ENCODE data around the gene DIPK1B.

DNA sequence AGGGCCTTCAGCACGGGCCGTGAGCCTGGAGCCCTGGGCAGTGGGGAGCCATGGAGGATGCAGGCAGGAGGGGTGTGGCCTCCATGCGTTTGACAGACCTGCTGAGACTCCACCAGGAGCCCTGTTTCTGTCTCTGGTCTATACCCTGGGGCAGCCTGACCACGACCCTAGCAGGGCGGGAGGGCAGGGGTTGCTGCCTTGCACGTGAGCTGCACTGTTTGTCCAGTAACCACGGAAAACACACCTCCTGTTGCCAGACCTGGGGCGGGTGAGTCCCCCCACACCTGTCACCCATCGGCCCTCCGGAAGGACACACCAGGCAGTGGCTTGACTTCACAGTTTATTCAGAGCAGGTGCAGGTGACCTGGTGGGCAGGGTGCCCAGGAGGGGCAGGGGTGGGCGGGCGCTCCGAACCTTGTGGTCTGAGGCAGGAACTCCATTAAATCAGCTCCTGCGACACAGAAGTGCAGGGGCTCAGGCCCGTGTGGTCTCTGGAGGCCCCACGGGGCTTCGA, 41.7 kb downstream of the DIPK1B start:
- TF ChIP-seq, protein P1, sequence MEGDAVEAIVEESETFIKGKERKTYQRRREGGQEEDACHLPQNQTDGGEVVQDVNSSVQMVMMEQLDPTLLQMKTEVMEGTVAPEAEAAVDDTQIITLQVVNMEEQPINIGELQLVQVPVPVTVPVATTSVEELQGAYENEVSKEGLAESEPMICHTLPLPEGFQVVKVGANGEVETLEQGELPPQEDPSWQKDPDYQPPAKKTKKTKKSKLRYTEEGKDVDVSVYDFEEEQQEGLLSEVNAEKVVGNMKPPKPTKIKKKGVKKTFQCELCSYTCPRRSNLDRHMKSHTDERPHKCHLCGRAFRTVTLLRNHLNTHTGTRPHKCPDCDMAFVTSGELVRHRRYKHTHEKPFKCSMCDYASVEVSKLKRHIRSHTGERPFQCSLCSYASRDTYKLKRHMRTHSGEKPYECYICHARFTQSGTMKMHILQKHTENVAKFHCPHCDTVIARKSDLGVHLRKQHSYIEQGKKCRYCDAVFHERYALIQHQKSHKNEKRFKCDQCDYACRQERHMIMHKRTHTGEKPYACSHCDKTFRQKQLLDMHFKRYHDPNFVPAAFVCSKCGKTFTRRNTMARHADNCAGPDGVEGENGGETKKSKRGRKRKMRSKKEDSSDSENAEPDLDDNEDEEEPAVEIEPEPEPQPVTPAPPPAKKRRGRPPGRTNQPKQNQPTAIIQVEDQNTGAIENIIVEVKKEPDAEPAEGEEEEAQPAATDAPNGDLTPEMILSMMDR (IDR thresholded peaks at IDR 0.05 in 8 of 11, conservative IDR thresholded peaks at IDR 0.05 in 3 of 11), result no peak
- TF ChIP-seq POLR2AphosphoS5 (IDR thresholded peaks at IDR 0.05) (peak in 1 of 3 donors; percentile 11), POLR2A (IDR thresholded peaks at IDR 0.05) (no peak)
